Astrocyte (in vitro differentiated cells and primary cell): Measurements from ENCODE around the gene SRGAP2B. TPM values are rescaled to one million over a fixed set of nuclear protein-coding genes. Genes with fewer than 3 reads are reported as not detected.
"Not testable (repeated sequence)": the region's sequence is repeated elsewhere in the genome, so short reads cannot be mapped to it uniquely, and the experiment has no call there.

Experiments used
- DNase-seq: peaks from one replicate; pipeline ENCODE4 v3.0.0-alpha.2; 2010; ENCODE audit warnings: low read depth
- FAIRE-seq: peaks from 2 replicates; lab custom pipeline; 2011; peaks lifted over from hg19 to GRCh38; lab: Jason Lieb, UNC
- H2AFZ ChIP-seq: 2 replicates; pipeline ENCODE4 v1.6.0; 2012; ENCODE audit warnings: low read depth, low read length, inconsistent platforms
- H3K27ac ChIP-seq: 2 replicates; pipeline ENCODE4 v1.5.1; 2011; ENCODE audit warnings: low read depth, low read length, inconsistent platforms
- H3K27me3 ChIP-seq: 2 replicates; pipeline ENCODE4 v1.6.0; 2011; ENCODE audit warnings: low read length, inconsistent platforms; ENCODE audit not compliant: insufficient read depth
- H3K36me3 ChIP-seq: 2 replicates; pipeline ENCODE4 v1.5.1; 2011; ENCODE audit warnings: low read length, inconsistent platforms; ENCODE audit not compliant: insufficient read depth
- H3K4me1 ChIP-seq: 2 replicates; pipeline ENCODE4 v1.5.1; 2011; ENCODE audit warnings: low read length, inconsistent platforms; ENCODE audit not compliant: insufficient read depth
- H3K4me2 ChIP-seq: 2 replicates; pipeline ENCODE4 v1.6.0; 2012; ENCODE audit warnings: low read length, inconsistent platforms
- H3K4me3 ChIP-seq: 2 replicates; pipeline ENCODE4 v1.5.1; 2011; ENCODE audit warnings: low read depth, mild to moderate bottlenecking, low read length, inconsistent platforms; ENCODE audit not compliant: insufficient read depth
- H3K79me2 ChIP-seq: 2 replicates; pipeline ENCODE4 v1.6.0; 2012; ENCODE audit warnings: mild to moderate bottlenecking, low read length, inconsistent platforms; ENCODE audit not compliant: insufficient read depth
- H3K9ac ChIP-seq: 2 replicates; pipeline ENCODE4 v1.6.0; 2012; ENCODE audit warnings: mild to moderate bottlenecking, low read length, inconsistent platforms
- H3K9me3 ChIP-seq: 2 replicates; pipeline ENCODE4 v1.5.1; 2012; ENCODE audit warnings: low read depth, mild to moderate bottlenecking, low read length, inconsistent platforms; ENCODE audit not compliant: insufficient read depth
- H4K20me1 ChIP-seq: 2 replicates; pipeline ENCODE4 v1.6.0; 2012; ENCODE audit warnings: low read length, inconsistent platforms; ENCODE audit not compliant: insufficient read depth
- H3K27ac Mint-ChIP-seq: one replicate; pipeline ENCODE4 v1.8.0; 2021; ENCODE audit warnings: mild to moderate bottlenecking, mixed read lengths; ENCODE audit not compliant: unreplicated experiment
- H3K27me3 Mint-ChIP-seq: one replicate; pipeline ENCODE4 v1.8.0; 2021; ENCODE audit warnings: low read depth, mixed read lengths; ENCODE audit not compliant: unreplicated experiment
- H3K36me3 Mint-ChIP-seq: one replicate; pipeline ENCODE4 v1.8.0; 2021; ENCODE audit warnings: low read depth, mixed read lengths; ENCODE audit not compliant: unreplicated experiment
- H3K4me1 Mint-ChIP-seq: one replicate; pipeline ENCODE4 v1.8.0; 2021; ENCODE audit warnings: low read depth, mixed read lengths; ENCODE audit not compliant: unreplicated experiment
- H3K4me3 Mint-ChIP-seq: one replicate; pipeline ENCODE4 v1.8.0; 2021; ENCODE audit warnings: mild to moderate bottlenecking, moderate library complexity, mixed read lengths; ENCODE audit not compliant: unreplicated experiment
- H3K9me3 Mint-ChIP-seq: one replicate; pipeline ENCODE4 v1.8.0; 2021; ENCODE audit warnings: mild to moderate bottlenecking, mixed read lengths; ENCODE audit not compliant: unreplicated experiment
- total RNA-seq: library from RNA; stranded (reverse); gene quantifications from 2 replicates; pipeline ENCODE4 v1.2.1, GENCODE V29; 2021

The SRGAP2B gene
- total RNA-seq, 1 donor from 2014 or later = 72.3 TPM

DNA sequence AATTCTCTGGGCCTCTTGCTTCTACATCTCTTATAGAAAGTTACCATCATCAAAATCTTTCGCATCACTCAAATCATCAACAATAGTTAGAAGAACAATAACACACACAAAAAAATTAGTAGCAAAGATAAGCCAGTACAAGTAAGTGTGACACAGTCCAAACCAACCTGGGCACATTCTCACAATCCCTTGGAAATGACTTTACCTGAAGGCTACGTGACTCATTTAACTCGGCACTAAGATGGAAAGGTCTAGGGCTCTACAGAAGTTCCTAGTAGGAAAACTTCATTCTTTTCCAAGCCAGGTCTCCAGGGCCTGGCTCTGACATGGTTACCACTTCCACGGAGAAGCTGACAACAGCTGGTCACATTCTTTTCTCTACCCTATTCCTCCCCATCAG is 41.7 kb downstream of the SRGAP2B start:
- H3K27ac Mint-ChIP-seq, H4K20me1 ChIP-seq, H3K4me2 ChIP-seq, H2AFZ ChIP-seq, H3K4me1 Mint-ChIP-seq, H3K4me3 ChIP-seq, H3K36me3 Mint-ChIP-seq, H3K9me3 ChIP-seq, H3K27me3 Mint-ChIP-seq, H3K9ac ChIP-seq, H3K36me3 ChIP-seq, DNase-seq, H3K4me3 Mint-ChIP-seq, H3K4me1 ChIP-seq, FAIRE-seq, H3K27ac ChIP-seq, H3K9me3 Mint-ChIP-seq, H3K27me3 ChIP-seq, H3K79me2 ChIP-seq: not testable (repeated sequence)

GRCh38 chr1:145052019-145052776 is 42.9 kb downstream of the SRGAP2B start:
- not testable (repeated sequence) for H3K4me1 ChIP-seq, H3K79me2 ChIP-seq, H3K36me3 ChIP-seq, H2AFZ ChIP-seq, H3K27ac ChIP-seq, H3K4me3 Mint-ChIP-seq, H4K20me1 ChIP-seq, H3K9me3 ChIP-seq, H3K4me3 ChIP-seq, H3K27ac Mint-ChIP-seq, DNase-seq, H3K36me3 Mint-ChIP-seq, H3K4me2 ChIP-seq, FAIRE-seq, H3K27me3 Mint-ChIP-seq, H3K4me1 Mint-ChIP-seq, H3K9me3 Mint-ChIP-seq, H3K9ac ChIP-seq, H3K27me3 ChIP-seq

DNA sequence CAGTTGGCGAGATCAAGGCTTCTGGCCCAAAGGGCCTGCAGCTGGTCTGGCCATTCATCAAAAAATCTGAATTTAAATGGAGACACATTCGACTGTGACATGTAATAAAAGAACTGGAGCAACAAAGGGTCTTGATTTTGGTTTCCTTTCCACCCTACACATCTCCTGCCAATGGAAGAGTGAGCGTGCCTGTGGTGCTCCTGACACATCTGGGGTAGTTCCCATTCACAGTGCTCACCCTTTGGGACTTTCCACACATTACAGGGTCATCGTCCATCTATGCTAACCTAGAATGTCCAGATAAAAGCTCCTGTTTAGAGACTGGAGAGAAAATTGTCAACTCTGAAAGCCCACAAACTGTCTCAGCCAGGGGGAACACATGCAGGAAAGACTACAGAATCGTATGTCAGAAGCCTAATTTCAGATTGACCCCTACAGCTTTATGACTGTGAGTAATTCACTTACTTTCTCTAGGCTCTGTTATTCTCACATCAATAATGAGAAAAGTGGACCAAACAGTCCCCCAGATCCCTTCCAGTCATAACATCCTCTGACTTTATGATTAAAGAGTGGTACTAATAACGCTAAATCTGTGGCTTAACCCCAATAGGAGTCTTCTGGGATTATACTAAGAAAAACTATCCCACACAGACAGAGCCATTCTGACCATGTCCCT is 46.8 kb downstream of the SRGAP2B start:
- H3K4me1 ChIP-seq, H3K27me3 Mint-ChIP-seq, H3K36me3 ChIP-seq, H3K9me3 Mint-ChIP-seq, H3K27me3 ChIP-seq, H3K27ac ChIP-seq, H3K4me1 Mint-ChIP-seq, H3K4me3 ChIP-seq, H4K20me1 ChIP-seq, H3K9ac ChIP-seq, H3K9me3 ChIP-seq, FAIRE-seq, H2AFZ ChIP-seq, H3K4me2 ChIP-seq, H3K4me3 Mint-ChIP-seq, DNase-seq, H3K79me2 ChIP-seq, H3K27ac Mint-ChIP-seq, H3K36me3 Mint-ChIP-seq: not testable (repeated sequence)

DNA sequence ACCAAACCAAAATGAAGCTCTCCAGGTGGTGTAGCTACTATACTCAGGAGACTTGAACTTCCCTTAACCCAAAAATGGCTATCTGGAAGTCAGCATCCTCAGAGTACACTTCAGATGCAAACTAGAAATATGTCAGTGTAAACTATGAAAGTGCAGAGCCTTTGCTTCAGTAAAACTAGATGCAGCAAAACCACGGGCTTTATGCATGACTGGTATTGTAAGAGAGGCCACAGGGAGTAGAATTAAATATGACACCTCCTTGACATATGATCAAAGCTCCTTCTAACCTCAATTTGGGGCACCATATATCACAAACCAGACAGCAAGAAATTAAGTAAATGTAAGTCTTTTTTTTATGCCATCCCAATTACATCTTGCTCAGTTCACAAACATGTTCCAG is 47.6 kb downstream of the SRGAP2B start:
- not testable (repeated sequence) for FAIRE-seq, H3K4me2 ChIP-seq, H3K9ac ChIP-seq, DNase-seq, H3K79me2 ChIP-seq, H3K36me3 ChIP-seq, H3K4me1 ChIP-seq, H3K4me1 Mint-ChIP-seq, H2AFZ ChIP-seq, H3K27me3 Mint-ChIP-seq, H3K4me3 Mint-ChIP-seq, H3K36me3 Mint-ChIP-seq, H3K9me3 Mint-ChIP-seq, H3K27ac ChIP-seq, H3K4me3 ChIP-seq, H4K20me1 ChIP-seq, H3K27ac Mint-ChIP-seq, H3K27me3 ChIP-seq, H3K9me3 ChIP-seq

DNA sequence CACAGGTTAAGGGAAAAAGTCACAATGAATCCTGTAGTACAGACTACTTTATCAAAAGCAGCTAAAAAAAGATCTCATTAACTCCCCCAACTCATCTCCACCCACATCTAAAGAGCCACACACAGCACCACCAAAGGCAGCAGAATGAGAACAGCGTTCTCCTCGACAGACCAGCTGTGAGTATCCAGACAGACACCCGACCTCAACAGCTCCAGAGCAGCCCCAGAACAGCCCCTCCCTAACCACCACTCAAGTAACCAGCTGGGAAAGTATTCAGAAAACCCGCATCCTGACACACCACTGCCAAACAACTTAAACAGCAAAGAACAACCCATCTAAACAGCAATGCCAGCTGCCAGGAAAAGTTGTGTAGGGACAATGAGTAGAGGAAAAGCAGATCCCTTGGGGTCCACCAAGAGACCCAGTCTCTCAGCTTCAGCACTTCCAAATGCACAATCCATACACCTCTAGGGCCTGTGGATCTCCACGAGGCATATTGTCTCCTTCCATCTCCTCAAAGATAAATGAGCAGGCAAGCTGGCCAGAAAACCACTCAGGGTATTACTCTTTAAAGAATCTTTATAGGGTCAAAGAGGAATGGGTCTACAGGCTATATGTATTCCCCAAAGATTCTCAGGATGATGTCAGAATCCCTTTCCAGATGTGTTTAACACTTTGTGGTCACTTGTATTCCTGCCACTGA is 49.4 kb downstream of the SRGAP2B start:
- H3K27ac ChIP-seq, H3K4me2 ChIP-seq, H3K9me3 ChIP-seq, H2AFZ ChIP-seq, H3K9me3 Mint-ChIP-seq, H3K4me3 Mint-ChIP-seq, H3K4me1 ChIP-seq, FAIRE-seq, H3K36me3 Mint-ChIP-seq, H3K4me3 ChIP-seq, H3K36me3 ChIP-seq, H3K4me1 Mint-ChIP-seq, H3K27me3 ChIP-seq, H3K27ac Mint-ChIP-seq, H3K27me3 Mint-ChIP-seq, DNase-seq, H3K9ac ChIP-seq, H3K79me2 ChIP-seq, H4K20me1 ChIP-seq: not testable (repeated sequence)
